Lung (tissue), 12 donors: Measurements from ENCODE around the gene C1orf116. TPM values are rescaled to one million over a fixed set of nuclear protein-coding genes. Genes with fewer than 3 reads are reported as not detected.

Experiments
- ATAC-seq: fragments of 200-7000 bp; cut with Tn5 transposase; one replicate; pipeline ENCODE4 v1.9.1; 2020; ENCODE audit warnings: moderate number of reproducible peaks; ENCODE audit not compliant: insufficient read depth, low FRiP score
- DNase-seq, 3 donors: peaks; one replicate each; pipeline ENCODE4 v3.0.0-alpha.2; 2013 to 2017
- H3K27ac ChIP-seq, 2 donors: one replicate each; pipeline ENCODE4 v1.5.1; 2013; ENCODE audit warnings: mild to moderate bottlenecking in 2 of 2, moderate library complexity in 2 of 2, control low read depth in 1 of 2, inconsistent platforms in 1 of 2, low read depth in 1 of 2, low read length in 1 of 2
- H3K27me3 ChIP-seq, 3 donors: one replicate each; pipeline ENCODE4 v1.5.1; 2013; ENCODE audit warnings: low read length in 2 of 3; ENCODE audit not compliant: control insufficient read depth in 3 of 3, insufficient read depth in 3 of 3
- H3K36me3 ChIP-seq, 4 donors: one replicate each; pipeline ENCODE4 v1.5.1; 2013; ENCODE audit warnings: low read length in 4 of 4, mild to moderate bottlenecking in 1 of 4, moderate library complexity in 1 of 4; ENCODE audit not compliant: control insufficient read depth in 4 of 4, insufficient read depth in 4 of 4
- H3K4me1 ChIP-seq, 5 donors: one replicate each; pipeline ENCODE4 v1.5.1; 2013; ENCODE audit warnings: low read length in 5 of 5, mild to moderate bottlenecking in 2 of 5, moderate library complexity in 1 of 5; ENCODE audit not compliant: control insufficient read depth in 5 of 5, insufficient read depth in 5 of 5
- H3K4me3 ChIP-seq: one replicate; pipeline ENCODE4 v1.5.1; 2013; ENCODE audit warnings: mild to moderate bottlenecking, control low read depth, moderate library complexity
- H3K9ac ChIP-seq, 2 donors: one replicate each; pipeline ENCODE4 v1.5.1; 2013; ENCODE audit warnings: low read length in 2 of 2, control low read depth in 1 of 2; ENCODE audit not compliant: insufficient read depth in 1 of 2
- H3K9me3 ChIP-seq, 4 donors: one replicate each; pipeline ENCODE4 v1.5.1; 2013; ENCODE audit warnings: low read length in 3 of 4, mild to moderate bottlenecking in 1 of 4, moderate library complexity in 1 of 4; ENCODE audit not compliant: control insufficient read depth in 4 of 4, insufficient read depth in 3 of 4
- WGBS, 2 donors: extraction: QIAGEN DNeasy Blood & Tissue Kit; methylation state at CpG; one replicate each; pipeline ENCODE4 v1.1.7; 2013; 5-methylcytosine and 5-hydroxymethylcytosine counted together
- polyA plus RNA-seq, 2 donors: library from polyadenylated mRNA; stranded (reverse); fragments of 200-250 nt; gene quantifications; one replicate each; pipeline ENCODE4 v1.2.1, GENCODE V29; 2013
- total RNA-seq, 2 donors: library from RNA; depleted of rRNA in 1 of 2; stranded (reverse); fragments of >200 nt in 1 of 2; gene quantifications; one replicate each; pipeline ENCODE4 v1.2.1, GENCODE V29; 2014 to 2021
- TF ChIP-seq, protein P1 (sequence below): IDR thresholded peaks from 2 replicates; pipeline ENCODE4 v1.5.1; 2012; ENCODE audit warnings: mild to moderate bottlenecking; ENCODE audit errors: control extremely low read depth, extremely low read depth
- donor health status: control.
- donor health status: control.
- donor health status: Bipolar disorder and iron deficiency.
- donor health status: healthy.
- donor health status: DM: yes; HTN: yes; CAD: no.

Gene C1orf116
- total and polyA plus RNA-seq, 4 donors: 27.7 to 130 (median 91.6) TPM

DNA sequence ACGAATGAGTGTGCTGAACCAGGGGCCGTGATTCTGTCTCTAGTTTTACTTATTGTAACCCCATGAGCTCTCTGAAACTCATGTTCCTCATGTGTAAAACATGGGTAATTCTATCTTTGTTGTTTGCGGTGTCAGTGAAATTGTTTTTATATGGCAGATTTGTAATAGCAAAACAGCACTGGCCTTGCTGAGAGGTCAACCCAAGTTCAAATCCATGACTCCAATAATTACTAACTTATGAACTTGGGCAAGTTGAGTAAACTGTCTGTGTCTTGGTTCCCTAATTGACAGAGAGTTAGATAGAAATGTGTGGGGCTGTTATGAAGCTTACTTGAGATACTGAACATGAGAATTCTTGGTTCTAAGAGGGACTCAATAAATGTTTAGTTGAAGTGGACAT, 17.8 kb downstream of the C1orf116 start:
- H3K27ac ChIP-seq: no peak overlapping the region
- H3K4me3 ChIP-seq: no peak overlapping the region
- TF ChIP-seq, protein P1, sequence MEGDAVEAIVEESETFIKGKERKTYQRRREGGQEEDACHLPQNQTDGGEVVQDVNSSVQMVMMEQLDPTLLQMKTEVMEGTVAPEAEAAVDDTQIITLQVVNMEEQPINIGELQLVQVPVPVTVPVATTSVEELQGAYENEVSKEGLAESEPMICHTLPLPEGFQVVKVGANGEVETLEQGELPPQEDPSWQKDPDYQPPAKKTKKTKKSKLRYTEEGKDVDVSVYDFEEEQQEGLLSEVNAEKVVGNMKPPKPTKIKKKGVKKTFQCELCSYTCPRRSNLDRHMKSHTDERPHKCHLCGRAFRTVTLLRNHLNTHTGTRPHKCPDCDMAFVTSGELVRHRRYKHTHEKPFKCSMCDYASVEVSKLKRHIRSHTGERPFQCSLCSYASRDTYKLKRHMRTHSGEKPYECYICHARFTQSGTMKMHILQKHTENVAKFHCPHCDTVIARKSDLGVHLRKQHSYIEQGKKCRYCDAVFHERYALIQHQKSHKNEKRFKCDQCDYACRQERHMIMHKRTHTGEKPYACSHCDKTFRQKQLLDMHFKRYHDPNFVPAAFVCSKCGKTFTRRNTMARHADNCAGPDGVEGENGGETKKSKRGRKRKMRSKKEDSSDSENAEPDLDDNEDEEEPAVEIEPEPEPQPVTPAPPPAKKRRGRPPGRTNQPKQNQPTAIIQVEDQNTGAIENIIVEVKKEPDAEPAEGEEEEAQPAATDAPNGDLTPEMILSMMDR: no peak
- no peak overlapping the region for H3K9ac ChIP-seq
- DNase-seq (no peak), ATAC-seq (no peak)
- H3K36me3 ChIP-seq: no peaks in the 10 kb centered on the region
- whole genome bisulfite sequencing, 2 donors: 85 to 92% methylated on average over 3 of the region's 3 CpGs
- H3K9me3 ChIP-seq: peaks cover 0 to 2% (median 0%) of the 10 kb centered on the region in 4 donors
- no peaks in the 10 kb centered on the region for H3K27me3 ChIP-seq
- no peaks in the 10 kb centered on the region for H3K4me1 ChIP-seq

DNA sequence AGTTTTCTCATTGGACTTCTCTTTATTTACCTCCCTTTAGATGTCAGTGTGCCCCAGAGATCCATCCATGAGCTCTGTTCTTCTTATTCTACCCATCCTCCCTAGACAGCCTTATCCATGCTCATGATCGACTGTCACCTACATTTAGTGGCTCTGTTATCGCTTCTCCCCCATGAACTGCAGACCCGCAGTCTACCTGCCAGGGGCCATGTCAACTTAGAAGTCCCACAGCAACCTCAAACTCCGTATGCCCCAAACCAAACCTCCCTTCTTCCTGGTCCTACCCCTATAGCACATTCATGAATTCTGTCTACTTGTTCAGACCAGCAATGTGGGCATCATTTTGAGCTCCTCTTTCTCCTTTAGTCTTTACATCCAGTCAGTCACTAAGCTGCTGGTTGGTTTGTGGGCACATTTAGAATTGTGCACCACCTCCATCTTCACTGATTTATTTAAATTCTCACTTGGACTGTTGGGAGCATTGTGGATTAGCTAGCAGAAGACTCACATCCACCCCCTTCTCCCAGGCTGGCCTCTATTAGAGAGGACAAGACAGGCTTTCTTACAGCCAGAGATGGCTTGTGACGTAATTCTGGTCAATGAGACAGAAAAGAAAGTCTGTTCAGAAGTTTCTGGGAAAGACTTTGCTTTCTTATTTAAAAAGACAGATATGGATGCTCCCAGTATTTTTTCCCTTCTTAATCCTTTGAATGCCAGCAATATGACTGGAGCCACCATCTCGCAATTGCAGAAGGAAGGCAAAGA, 19.1 kb downstream of the C1orf116 start:
- Histone ChIP-seq H3K36me3 (no peaks in the 10 kb centered on the region), H3K4me3 (no peak overlapping the region), H3K4me1 (peaks cover 0 to 6% (median 0%) of the 10 kb centered on the region in 5 donors), H3K9me3 (peaks cover 0 to 2% (median 0%) of the 10 kb centered on the region in 4 donors), H3K9ac (no peak overlapping the region), H3K27ac (no peak overlapping the region), H3K27me3 (no peaks in the 10 kb centered on the region)
- no peak for ATAC-seq
- TF ChIP-seq, protein P1: no peak
- DNase-seq: no peak
- WGBS, 2 donors: 70 to 73% methylated on average over 6 of the region's 6 CpGs

DNA sequence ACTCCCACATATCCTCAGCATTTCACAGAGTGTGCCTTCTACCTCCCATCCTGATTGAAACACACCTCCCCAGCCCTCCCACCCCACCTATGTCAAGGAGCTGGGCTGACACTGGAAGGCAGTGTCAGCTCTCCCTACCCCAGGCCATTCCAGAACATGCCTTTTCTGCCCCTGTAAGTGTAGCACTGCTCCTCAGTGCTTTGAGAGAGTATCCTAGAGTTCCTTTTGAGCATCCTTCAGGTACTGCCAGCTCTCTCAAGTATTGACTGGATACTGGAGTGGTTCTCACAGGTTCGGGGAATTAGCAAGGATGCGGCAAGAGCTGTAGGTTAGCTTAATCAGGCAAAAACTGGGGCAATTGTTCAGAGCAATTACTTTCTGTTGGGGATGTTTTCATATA, 21.8 kb downstream of the C1orf116 start:
- ATAC-seq: peak; percentile 13

More for the DNA sequence above, 21.8 kb downstream of the C1orf116 start:
- no peak overlapping the region for H3K4me3 ChIP-seq
- H3K27ac ChIP-seq: peak overlapping the region in 1 of 2 donors; percentile 80
- H3K36me3 ChIP-seq: no peaks in the 10 kb centered on the region
- 80 to 88% methylated on average over 2 of the region's 2 CpGs for WGBS, 2 donors
- H3K9me3 ChIP-seq: no peaks in the 10 kb centered on the region
- no peak overlapping the region for H3K9ac ChIP-seq
- TF ChIP-seq, protein P1: no peak
- no peak for DNase-seq
- H3K27me3 ChIP-seq: no peaks in the 10 kb centered on the region
- H3K4me1 ChIP-seq: peaks cover 0 to 6% (median 0%) of the 10 kb centered on the region in 5 donors
